HG02840 (cell line): ENCODE data around the gene CYP4F22.
"Not testable (repeated sequence)": the region's sequence is repeated elsewhere in the genome, so short reads cannot be mapped to it uniquely, and the experiment has no call there.

ENCODE experiments used
- ATAC-seq: cut with Tn5 transposase; IDR thresholded peaks from one replicate; pipeline ENCODE4 v1.9.1; 2021; ENCODE audit warnings: mild to moderate bottlenecking, moderate library complexity, moderate number of reproducible peaks; ENCODE audit not compliant: unreplicated experiment, low FRiP score

The CYP4F22 gene

GRCh38 chr19:15488489-15489226 lies 19.7 kb upstream of the CYP4F22 start:
- ATAC-seq = no peak

- ATAC-seq = no peak
These were observed 13.2 kb upstream of the CYP4F22 start for GRCh38 chr19:15495151-15495550.

GRCh38 chr19:15498156-15498858 lies 10.0 kb upstream of the CYP4F22 start:
- no peak for ATAC-seq

- ATAC-seq = no peak
These were observed 9.4 kb upstream of the CYP4F22 start for GRCh38 chr19:15498910-15499309.

- no peak for ATAC-seq
These were observed 6.7 kb upstream of the CYP4F22 start for GRCh38 chr19:15501596-15501995.

GRCh38 chr19:15502264-15502663 lies 6.1 kb upstream of the CYP4F22 start:
- ATAC-seq = no peak

GRCh38 chr19:15506074-15506571 lies 2.2 kb upstream of the CYP4F22 start:
- no peak for ATAC-seq

- no peak for ATAC-seq
These were observed 974 bp upstream of the CYP4F22 start for GRCh38 chr19:15507068-15508034.

- ATAC-seq = no peak
These were observed 3.5 kb downstream of the CYP4F22 start for GRCh38 chr19:15511671-15512424.

- not testable (repeated sequence) for ATAC-seq
These were observed 6.9 kb downstream of the CYP4F22 start for GRCh38 chr19:15515227-15515625.

- ATAC-seq = no peak
These were observed 8.0 kb downstream of the CYP4F22 start for GRCh38 chr19:15516363-15516762.

GRCh38 chr19:15517778-15518177 lies 9.5 kb downstream of the CYP4F22 start:
- no peak for ATAC-seq

GRCh38 chr19:15519433-15519976 lies 11.2 kb downstream of the CYP4F22 start:
- no peak for ATAC-seq

GRCh38 chr19:15524781-15525180 lies 16.5 kb downstream of the CYP4F22 start:
- no peak for ATAC-seq

GRCh38 chr19:15525291-15525690 lies 17.0 kb downstream of the CYP4F22 start:
- ATAC-seq = no peak

GRCh38 chr19:15526408-15526807 lies 18.1 kb downstream of the CYP4F22 start:
- ATAC-seq = no peak

- ATAC-seq = no peak
These were observed 19.4 kb downstream of the CYP4F22 start for GRCh38 chr19:15527705-15528104.

- no peak for ATAC-seq
These were observed 21.5 kb downstream of the CYP4F22 start for GRCh38 chr19:15529774-15530372.

GRCh38 chr19:15532779-15533521 lies 24.6 kb downstream of the CYP4F22 start:
- no peak for ATAC-seq
